GM12892 (cell line): ENCODE measurements around the gene NBEA.

Source experiments
- POLR2A ChIP-seq: IDR thresholded peaks from 2 replicates; pipeline ENCODE4 v1.6.1; 2011; ENCODE audit warnings: low read depth, low read length, control low read depth
- POLR2AphosphoS5 ChIP-seq: IDR thresholded peaks from 2 replicates; pipeline ENCODE4 v1.6.1; 2011; ENCODE audit warnings: low read depth, low read length, control low read depth
- TAF1 ChIP-seq: IDR thresholded peaks from 2 replicates; pipeline ENCODE4 v1.6.1; 2011; ENCODE audit warnings: low read depth, mild to moderate bottlenecking, control low read depth, low read length, borderline replicate concordance

GRCh38 chr13:34901572-34901971 lies 40.5 kb upstream of the NBEA start:
- TF ChIP-seq POLR2A, result no peak
- TF ChIP-seq POLR2AphosphoS5, result no peak
- no peak for TF ChIP-seq TAF1
